WTC11 (cell line): ENCODE results near the gene TCTN1. TPM values are rescaled to one million over a fixed set of nuclear protein-coding genes. Genes with fewer than 3 reads are reported as not detected.

Experiments
- ATAC-seq: fragments of 200-7000 bp; cut with Tn5 transposase; 2 replicates; pipeline ENCODE4 v1.10.0; 2021; ENCODE audit warnings: mild to moderate bottlenecking, moderate library complexity
- CTCF ChIA-PET: fragments of 300-600 bp; sonication (Branson Sonifier 250); formaldehyde crosslinking; loops from one replicate; lab custom pipeline; 2021; ENCODE audit warnings: antibody characterized with exemption; lab: Charles Lee
- POLR2A ChIA-PET: fragments of 350-600 bp; sonication (Branson Sonifier 250); formaldehyde crosslinking; loops from one replicate; lab custom pipeline; 2021; ENCODE audit warnings: antibody characterized with exemption; lab: Charles Lee
- DNase-seq: peaks from one replicate; pipeline ENCODE4 v3.0.0; 2021; ENCODE audit warnings: low spot score
- H3K27ac Mint-ChIP-seq: 2 replicates; pipeline ENCODE4 v1.8.0; 2021; ENCODE audit warnings: mixed read lengths
- H3K27me3 Mint-ChIP-seq: 2 replicates; pipeline ENCODE4 v1.8.0; 2021; ENCODE audit warnings: low read depth, mild to moderate bottlenecking, moderate library complexity, mixed read lengths
- H3K36me3 Mint-ChIP-seq: 2 replicates; pipeline ENCODE4 v1.8.0; 2021; ENCODE audit warnings: mixed read lengths
- H3K4me1 Mint-ChIP-seq: 2 replicates; pipeline ENCODE4 v1.8.0; 2022; ENCODE audit warnings: mixed read lengths
- H3K4me3 Mint-ChIP-seq: 2 replicates; pipeline ENCODE4 v1.8.0; 2021; ENCODE audit warnings: mild to moderate bottlenecking, moderate library complexity, mixed read lengths
- H3K9me3 Mint-ChIP-seq: 2 replicates; pipeline ENCODE4 v1.8.0; 2021; ENCODE audit warnings: mixed read lengths
- CBFB ChIP-seq: sonication (generic); formaldehyde crosslinking; IDR thresholded peaks from 2 replicates; pipeline ENCODE4 v1.8.1; 2022; ENCODE audit warnings: mild to moderate bottlenecking, low read depth, missing genetic modification reagents
- EMX1 ChIP-seq: fragments of 250-450 bp; sonication (Bioruptor Pico); IDR thresholded peaks from 2 replicates; pipeline ENCODE4 v1.8.0; 2021; ENCODE audit warnings: mild to moderate bottlenecking
- ETV6 ChIP-seq: sonication (generic); formaldehyde crosslinking; IDR thresholded peaks from 2 replicates; pipeline ENCODE4 v1.8.1; 2022; ENCODE audit warnings: mild to moderate bottlenecking, missing genetic modification reagents
- FOXJ3 ChIP-seq: sonication (generic); formaldehyde crosslinking; IDR thresholded peaks from 2 replicates; pipeline ENCODE4 v1.9.0; 2021; ENCODE audit warnings: missing genetic modification reagents, mild to moderate bottlenecking, borderline replicate concordance
- FOXK1 ChIP-seq: sonication (generic); formaldehyde crosslinking; IDR thresholded peaks from 2 replicates; pipeline ENCODE4 v1.8.0; 2022; ENCODE audit warnings: mild to moderate bottlenecking, moderate library complexity, missing genetic modification reagents
- JUN ChIP-seq: sonication (generic); formaldehyde crosslinking; IDR thresholded peaks from 2 replicates; pipeline ENCODE4 v1.8.0; 2023; ENCODE audit warnings: mild to moderate bottlenecking, missing genetic modification reagents
- KAT7 ChIP-seq: sonication (generic); formaldehyde crosslinking; IDR thresholded peaks from 2 replicates; pipeline ENCODE4 v1.8.1; 2023; ENCODE audit warnings: missing genetic modification reagents, mild to moderate bottlenecking, borderline replicate concordance
- NFYB ChIP-seq: sonication (generic); formaldehyde crosslinking; conservative IDR thresholded peaks from 2 replicates; pipeline ENCODE4 v1.8.0; 2022; ENCODE audit warnings: low read depth, missing genetic modification reagents
- NR1H2 ChIP-seq: sonication (generic); formaldehyde crosslinking; IDR thresholded peaks from 2 replicates; pipeline ENCODE4 v1.9.0; 2021; ENCODE audit warnings: mild to moderate bottlenecking, moderate library complexity, missing genetic modification reagents
- PRRX2 ChIP-seq: fragments of 250-450 bp; sonication (Bioruptor Pico); IDR thresholded peaks from 2 replicates; pipeline ENCODE4 v1.8.0; 2021; ENCODE audit warnings: mild to moderate bottlenecking
- RORB ChIP-seq: fragments of 250-450 bp; sonication (Bioruptor Pico); IDR thresholded peaks from 2 replicates; pipeline ENCODE4 v1.9.0; 2021; ENCODE audit warnings: mild to moderate bottlenecking
- TP53 ChIP-seq: sonication (generic); formaldehyde crosslinking; IDR thresholded peaks from 2 replicates; pipeline ENCODE4 v1.8.1; 2023; ENCODE audit warnings: mild to moderate bottlenecking, missing genetic modification reagents
- ZNF219 ChIP-seq: sonication (generic); formaldehyde crosslinking; IDR thresholded peaks from 2 replicates; pipeline ENCODE4 v1.8.0; 2023; ENCODE audit warnings: missing genetic modification reagents, mild to moderate bottlenecking, borderline replicate concordance
- ZNF416 ChIP-seq: fragments of 250-450 bp; sonication (Bioruptor Pico); IDR thresholded peaks from 2 replicates; pipeline ENCODE4 v1.9.0; 2021; ENCODE audit warnings: mild to moderate bottlenecking, inconsistent platforms
- ZNF671 ChIP-seq: fragments of 250-450 bp; sonication (Bioruptor Pico); IDR thresholded peaks from 2 replicates; pipeline ENCODE4 v1.8.0; 2021; ENCODE audit warnings: mild to moderate bottlenecking
- total RNA-seq: library from RNA; stranded (reverse); gene quantifications from 3 replicates; pipeline ENCODE4 v1.2.3, GENCODE V29; 2021
- TF ChIP-seq, protein P1 (sequence below): sonication (generic); formaldehyde crosslinking; IDR thresholded peaks from 2 replicates; pipeline ENCODE4 v1.8.0; 2023; ENCODE audit warnings: missing genetic modification reagents
- TF ChIP-seq, protein P2 (sequence below): sonication (generic); formaldehyde crosslinking; IDR thresholded peaks from 2 replicates; pipeline ENCODE4 v1.8.1; 2023; ENCODE audit warnings: mild to moderate bottlenecking, missing genetic modification reagents
- TF ChIP-seq, protein P3 (sequence below): sonication (generic); formaldehyde crosslinking; IDR thresholded peaks from 2 replicates; pipeline ENCODE4 v1.8.1; 2023; ENCODE audit warnings: mild to moderate bottlenecking, moderate library complexity, missing genetic modification reagents
- TF ChIP-seq, protein P4 (sequence below): sonication (generic); formaldehyde crosslinking; IDR thresholded peaks from 2 replicates; pipeline ENCODE4 v1.8.1; 2023; ENCODE audit warnings: mild to moderate bottlenecking, missing genetic modification reagents, moderate library complexity
- TF ChIP-seq, protein P5 (sequence below): fragments of 200-600 bp; IDR thresholded peaks from 2 replicates; pipeline ENCODE4 v1.8.0; 2022; ENCODE audit warnings: antibody characterized with exemption

The TCTN1 gene
- total RNA-seq, 1 experiment from 2014 or later, result 10.3 TPM

DNA sequence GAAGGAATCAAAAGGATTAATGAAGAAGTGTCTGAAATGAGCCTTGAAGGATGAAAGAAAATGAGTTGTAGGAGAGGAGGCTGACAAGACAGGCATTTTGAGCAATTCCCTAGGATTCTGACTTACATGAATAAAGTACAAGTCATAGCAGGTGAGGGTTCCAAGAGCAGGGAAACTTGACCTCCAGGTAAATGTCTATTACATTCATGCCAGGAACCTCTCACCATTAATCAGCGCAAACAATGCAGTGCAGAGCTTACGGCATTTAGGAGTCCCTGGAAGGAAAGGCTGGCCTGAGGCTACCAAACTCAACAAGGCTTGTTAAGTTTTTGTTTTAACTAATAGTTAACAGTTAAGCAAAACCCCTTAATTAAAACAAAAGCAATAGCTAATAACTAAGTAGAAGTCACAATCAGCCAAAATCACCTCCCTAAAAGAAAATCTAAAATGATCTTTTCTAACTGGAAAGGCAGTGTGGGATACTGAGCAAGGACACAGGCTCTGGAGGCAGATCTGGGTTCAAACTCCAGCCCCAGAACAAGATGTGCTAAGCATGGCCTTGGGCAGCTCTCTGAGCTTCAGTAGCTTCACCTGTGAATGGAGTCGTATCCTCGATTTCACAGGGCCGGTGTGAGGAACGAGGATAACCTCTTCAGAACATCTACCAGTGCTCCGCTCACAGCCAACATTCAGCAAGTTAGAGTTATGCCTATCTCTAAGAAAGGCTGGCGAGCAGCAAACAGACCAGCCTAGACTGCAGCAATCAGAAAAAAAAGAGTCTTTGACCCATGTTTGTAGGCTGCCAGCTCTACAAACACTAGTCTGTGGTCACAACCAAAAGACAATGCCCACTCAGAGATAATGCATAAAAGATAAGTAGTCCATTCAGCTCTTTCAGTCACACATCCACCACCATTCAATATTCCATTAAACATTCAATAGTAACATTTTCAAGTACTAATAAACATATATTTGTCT is 47.7 kb upstream of the TCTN1 start:
- Mint-ChIP-seq H3K9me3 (peaks cover 11% of the 10 kb centered on the region), H3K27me3 (peaks cover 2% of the 10 kb centered on the region; the same call in 1 of the 2 replicates), H3K27ac (peak overlapping the region; percentile 26; the same call in 1 of the 2 replicates)
- ATAC-seq, result no peak
- no peak for TF ChIP-seq FOXK1
- TF ChIP-seq ZNF671 (CRISPR knock-in tag), result no peak
- TF ChIP-seq, protein P1, sequence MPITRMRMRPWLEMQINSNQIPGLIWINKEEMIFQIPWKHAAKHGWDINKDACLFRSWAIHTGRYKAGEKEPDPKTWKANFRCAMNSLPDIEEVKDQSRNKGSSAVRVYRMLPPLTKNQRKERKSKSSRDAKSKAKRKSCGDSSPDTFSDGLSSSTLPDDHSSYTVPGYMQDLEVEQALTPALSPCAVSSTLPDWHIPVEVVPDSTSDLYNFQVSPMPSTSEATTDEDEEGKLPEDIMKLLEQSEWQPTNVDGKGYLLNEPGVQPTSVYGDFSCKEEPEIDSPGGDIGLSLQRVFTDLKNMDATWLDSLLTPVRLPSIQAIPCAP (CRISPR knock-in tag), result no peak
- no peak for TF ChIP-seq TP53 (CRISPR knock-in tag)
- TF ChIP-seq KAT7, result no peak
- no peak for TF ChIP-seq NFYB (CRISPR knock-in tag)
- no peak for TF ChIP-seq ZNF416 (CRISPR knock-in tag)
- no peak for TF ChIP-seq EMX1 (CRISPR knock-in tag)
- TF ChIP-seq RORB (CRISPR knock-in tag), result no peak
- TF ChIP-seq PRRX2 (CRISPR knock-in tag), result no peak
- TF ChIP-seq NR1H2 (CRISPR knock-in tag), result no peak
- TF ChIP-seq JUN (CRISPR knock-in tag), result no peak
- no peak for TF ChIP-seq CBFB (CRISPR knock-in tag)
- TF ChIP-seq, protein P2, sequence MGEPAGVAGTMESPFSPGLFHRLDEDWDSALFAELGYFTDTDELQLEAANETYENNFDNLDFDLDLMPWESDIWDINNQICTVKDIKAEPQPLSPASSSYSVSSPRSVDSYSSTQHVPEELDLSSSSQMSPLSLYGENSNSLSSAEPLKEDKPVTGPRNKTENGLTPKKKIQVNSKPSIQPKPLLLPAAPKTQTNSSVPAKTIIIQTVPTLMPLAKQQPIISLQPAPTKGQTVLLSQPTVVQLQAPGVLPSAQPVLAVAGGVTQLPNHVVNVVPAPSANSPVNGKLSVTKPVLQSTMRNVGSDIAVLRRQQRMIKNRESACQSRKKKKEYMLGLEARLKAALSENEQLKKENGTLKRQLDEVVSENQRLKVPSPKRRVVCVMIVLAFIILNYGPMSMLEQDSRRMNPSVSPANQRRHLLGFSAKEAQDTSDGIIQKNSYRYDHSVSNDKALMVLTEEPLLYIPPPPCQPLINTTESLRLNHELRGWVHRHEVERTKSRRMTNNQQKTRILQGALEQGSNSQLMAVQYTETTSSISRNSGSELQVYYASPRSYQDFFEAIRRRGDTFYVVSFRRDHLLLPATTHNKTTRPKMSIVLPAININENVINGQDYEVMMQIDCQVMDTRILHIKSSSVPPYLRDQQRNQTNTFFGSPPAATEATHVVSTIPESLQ, result no peak
- no peak for TF ChIP-seq FOXJ3 (CRISPR knock-in tag)
- TF ChIP-seq, protein P3, sequence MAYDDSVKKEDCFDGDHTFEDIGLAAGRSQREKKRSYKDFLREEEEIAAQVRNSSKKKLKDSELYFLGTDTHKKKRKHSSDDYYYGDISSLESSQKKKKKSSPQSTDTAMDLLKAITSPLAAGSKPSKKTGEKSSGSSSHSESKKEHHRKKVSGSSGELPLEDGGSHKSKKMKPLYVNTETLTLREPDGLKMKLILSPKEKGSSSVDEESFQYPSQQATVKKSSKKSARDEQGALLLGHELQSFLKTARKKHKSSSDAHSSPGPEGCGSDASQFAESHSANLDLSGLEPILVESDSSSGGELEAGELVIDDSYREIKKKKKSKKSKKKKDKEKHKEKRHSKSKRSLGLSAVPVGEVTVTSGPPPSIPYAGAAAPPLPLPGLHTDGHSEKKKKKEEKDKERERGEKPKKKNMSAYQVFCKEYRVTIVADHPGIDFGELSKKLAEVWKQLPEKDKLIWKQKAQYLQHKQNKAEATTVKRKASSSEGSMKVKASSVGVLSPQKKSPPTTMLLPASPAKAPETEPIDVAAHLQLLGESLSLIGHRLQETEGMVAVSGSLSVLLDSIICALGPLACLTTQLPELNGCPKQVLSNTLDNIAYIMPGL (CRISPR knock-in tag), result no peak
- TF ChIP-seq, protein P4, sequence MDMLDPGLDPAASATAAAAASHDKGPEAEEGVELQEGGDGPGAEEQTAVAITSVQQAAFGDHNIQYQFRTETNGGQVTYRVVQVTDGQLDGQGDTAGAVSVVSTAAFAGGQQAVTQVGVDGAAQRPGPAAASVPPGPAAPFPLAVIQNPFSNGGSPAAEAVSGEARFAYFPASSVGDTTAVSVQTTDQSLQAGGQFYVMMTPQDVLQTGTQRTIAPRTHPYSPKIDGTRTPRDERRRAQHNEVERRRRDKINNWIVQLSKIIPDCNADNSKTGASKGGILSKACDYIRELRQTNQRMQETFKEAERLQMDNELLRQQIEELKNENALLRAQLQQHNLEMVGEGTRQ, result no peak
- no peak for TF ChIP-seq ETV6
- TF ChIP-seq, protein P5, sequence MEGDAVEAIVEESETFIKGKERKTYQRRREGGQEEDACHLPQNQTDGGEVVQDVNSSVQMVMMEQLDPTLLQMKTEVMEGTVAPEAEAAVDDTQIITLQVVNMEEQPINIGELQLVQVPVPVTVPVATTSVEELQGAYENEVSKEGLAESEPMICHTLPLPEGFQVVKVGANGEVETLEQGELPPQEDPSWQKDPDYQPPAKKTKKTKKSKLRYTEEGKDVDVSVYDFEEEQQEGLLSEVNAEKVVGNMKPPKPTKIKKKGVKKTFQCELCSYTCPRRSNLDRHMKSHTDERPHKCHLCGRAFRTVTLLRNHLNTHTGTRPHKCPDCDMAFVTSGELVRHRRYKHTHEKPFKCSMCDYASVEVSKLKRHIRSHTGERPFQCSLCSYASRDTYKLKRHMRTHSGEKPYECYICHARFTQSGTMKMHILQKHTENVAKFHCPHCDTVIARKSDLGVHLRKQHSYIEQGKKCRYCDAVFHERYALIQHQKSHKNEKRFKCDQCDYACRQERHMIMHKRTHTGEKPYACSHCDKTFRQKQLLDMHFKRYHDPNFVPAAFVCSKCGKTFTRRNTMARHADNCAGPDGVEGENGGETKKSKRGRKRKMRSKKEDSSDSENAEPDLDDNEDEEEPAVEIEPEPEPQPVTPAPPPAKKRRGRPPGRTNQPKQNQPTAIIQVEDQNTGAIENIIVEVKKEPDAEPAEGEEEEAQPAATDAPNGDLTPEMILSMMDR, result no peak
- TF ChIP-seq ZNF219, result no peak
- TF ChIP-seq, all 79 proteins: peak for 0
- H3K4me1 Mint-ChIP-seq, result peaks cover 25% of the 10 kb centered on the region
- peaks cover 16% of the 10 kb centered on the region for H3K36me3 Mint-ChIP-seq
- POLR2A ChIA-PET, result no interaction called here
- H3K4me3 Mint-ChIP-seq, result no peak overlapping the region
- CTCF ChIA-PET, result interaction anchor here (0.6 to 1.5 kb wide), 3 partner anchors 11 to 1821 kb away, joined by 3 to 9 read pairs (median 4); no protein-coding TSS in a partner anchor
- no peak for DNase-seq
